BJ (cell line): Measurements from ENCODE around the gene KRT9. TPM values are rescaled to one million over a fixed set of nuclear protein-coding genes. Genes with fewer than 3 reads are reported as not detected.

Experiments
- CTCF ChIA-PET: fragments of 350-600 bp; formaldehyde crosslinking; extraction: SDS; loops from one replicate; lab custom pipeline; 2021; ENCODE audit warnings: antibody characterized with exemption, inconsistent platforms; lab: Yijun Ruan, JAX
- POLR2A ChIA-PET: fragments of 300-600 bp; sonication (Branson Sonifier 250); formaldehyde crosslinking; extraction: SDS; loops from one replicate; lab custom pipeline; 2021; ENCODE audit warnings: antibody characterized with exemption; lab: Charles Lee
- DNase-seq: peaks from one replicate; pipeline ENCODE4 v3.0.0-alpha.2; 2011; ENCODE audit warnings: low read depth
- H3K27me3 ChIP-seq: 2 replicates; pipeline ENCODE4 v1.6.0; 2011; ENCODE audit warnings: low read length; ENCODE audit not compliant: control insufficient read depth, insufficient read depth
- H3K36me3 ChIP-seq: 2 replicates; pipeline ENCODE4 v1.5.1; 2011; ENCODE audit warnings: low read length; ENCODE audit not compliant: control insufficient read depth, insufficient read depth
- H3K4me3 ChIP-seq: 2 replicates; pipeline ENCODE4 v1.5.1; 2011; ENCODE audit warnings: low read depth, mild to moderate bottlenecking, control low read depth, low read length
- CTCF ChIP-seq: IDR thresholded peaks from 2 replicates; pipeline ENCODE4 v1.5.1; 2011; ENCODE audit warnings: low read depth, mild to moderate bottlenecking, control low read depth, inconsistent platforms, low read length, moderate library complexity; ENCODE audit not compliant: insufficient read depth
- polyA plus RNA-seq: library from polyadenylated mRNA; depleted of rRNA; stranded (reverse); fragments of >200 nt; gene quantifications from 2 replicates; pipeline ENCODE4 v1.2.3, GENCODE V29; 2011

KRT9 gene
- polyA plus RNA-seq, 1 experiment = not detected

DNA sequence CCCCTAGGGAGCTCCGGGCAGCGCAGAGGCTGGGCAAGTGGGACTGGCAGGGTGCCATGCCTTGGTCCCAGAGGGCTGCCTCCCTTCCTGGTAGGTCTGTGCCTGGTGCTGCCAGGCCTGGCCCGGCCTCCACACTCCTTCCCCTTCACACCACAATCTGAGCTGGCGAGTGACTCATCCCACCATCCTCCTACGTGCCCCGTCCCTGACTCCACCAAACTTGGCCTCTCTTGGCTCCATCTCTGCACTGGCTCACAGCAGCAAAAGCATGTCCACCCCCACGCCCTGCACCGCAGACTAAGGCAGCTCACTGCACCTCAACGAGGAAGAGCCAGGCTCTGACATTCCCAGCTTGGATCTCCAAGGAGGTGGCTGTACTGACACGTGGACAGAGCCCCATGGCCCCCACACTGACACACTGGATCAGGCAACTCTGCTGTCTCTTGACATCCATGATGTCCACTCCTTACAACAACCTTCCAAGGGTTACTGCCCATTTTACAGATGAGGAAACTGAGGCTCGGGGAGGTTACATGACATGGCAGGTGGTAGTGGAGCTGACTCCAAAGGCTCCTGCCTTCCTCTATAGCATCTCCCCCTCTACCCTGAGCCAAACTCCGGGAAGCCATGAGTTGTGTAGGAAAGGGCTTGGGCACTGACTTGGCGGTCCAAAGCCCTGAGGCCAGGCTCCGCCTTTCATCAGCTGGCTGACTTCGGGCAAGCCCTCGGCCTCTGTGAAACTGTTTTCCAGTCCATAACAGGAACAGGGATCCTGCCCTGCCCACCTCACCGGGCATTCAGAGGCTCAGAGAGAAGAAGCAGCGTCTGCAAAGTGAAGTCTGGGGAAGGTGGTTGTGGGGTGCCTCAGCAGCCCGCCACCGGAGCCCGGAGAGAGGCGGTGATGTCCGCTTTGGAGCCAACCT, 23.7 kb downstream of the KRT9 start:
- DNase-seq = peak; percentile 92
- H3K27me3 ChIP-seq = no peaks in the 10 kb centered on the region
- ChIA-PET POLR2A (interaction anchor here (0.5 to 1.6 kb wide), 7 partner anchors 9 to 1127 kb away, joined by 3 to 12 read pairs (median 4); no protein-coding TSS in a partner anchor), CTCF (interaction anchor here (0.7 to 14.4 kb wide), 72 partner anchors 7 to 933 kb away, joined by 3 to 343 read pairs (median 5); partner anchors contain the start of genes EIF1, KRT19, KRT20 and KRT32)
- H3K4me3 ChIP-seq = no peak overlapping the region
- H3K36me3 ChIP-seq = no peaks in the 10 kb centered on the region
- no peak for TF ChIP-seq CTCF

DNA sequence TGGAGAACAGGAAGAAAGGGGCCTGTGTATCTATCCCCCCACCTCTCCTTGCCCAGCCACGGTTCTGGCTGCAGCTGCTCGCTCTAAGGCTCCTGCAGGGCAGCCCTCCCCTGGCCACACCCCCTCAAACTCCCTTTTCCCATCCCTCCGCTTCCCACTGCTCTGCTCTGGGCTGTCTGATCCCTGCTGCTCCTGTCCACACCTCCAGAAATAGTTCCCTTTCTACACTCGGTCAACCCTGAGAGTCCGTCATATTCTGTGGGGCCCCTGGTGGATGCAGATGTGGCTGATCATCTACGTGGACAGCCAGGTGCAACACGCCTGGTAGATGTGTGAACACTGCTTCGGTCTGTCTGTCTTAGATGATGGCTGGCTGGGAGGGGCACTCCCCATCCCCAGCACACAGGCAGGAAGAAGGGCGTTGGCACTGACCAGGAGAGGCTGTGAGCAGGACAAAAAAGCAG, 24.4 kb downstream of the KRT9 start:
- no peak for DNase-seq
- no peaks in the 10 kb centered on the region for H3K27me3 ChIP-seq
- ChIA-PET CTCF (interaction anchor here (0.7 to 14.4 kb wide), 23 partner anchors 12 to 740 kb away, joined by 3 to 343 read pairs (median 10); no protein-coding TSS in a partner anchor), POLR2A (interaction anchor here (0.5 to 1.2 kb wide), 6 partner anchors 9 to 1126 kb away, joined by 3 to 12 read pairs (median 4); no protein-coding TSS in a partner anchor)
- no peaks in the 10 kb centered on the region for H3K36me3 ChIP-seq
- no peak for TF ChIP-seq CTCF
- no peak overlapping the region for H3K4me3 ChIP-seq

DNA sequence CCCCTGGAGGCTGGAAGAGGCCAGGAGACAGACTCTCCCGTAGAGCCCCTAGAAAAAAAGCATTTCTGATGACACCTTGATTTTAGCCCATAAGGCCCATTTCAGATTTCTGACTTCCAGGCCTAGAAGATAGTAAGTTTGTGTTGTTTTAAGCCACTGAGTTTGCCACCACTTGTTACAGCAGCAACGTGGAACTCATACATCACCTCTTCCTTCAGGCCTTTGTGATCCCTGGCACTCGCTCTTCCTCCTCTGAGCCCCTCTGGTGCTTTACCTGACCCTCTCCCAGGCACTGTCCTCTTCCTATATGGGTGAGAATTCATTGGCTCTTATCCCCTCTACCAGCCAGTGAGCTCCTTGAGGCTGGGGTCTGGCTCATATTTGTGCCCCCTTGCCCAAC, 25.0 kb downstream of the KRT9 start:
- H3K36me3 ChIP-seq = no peaks in the 10 kb centered on the region
- POLR2A ChIA-PET = no interaction called here
- H3K4me3 ChIP-seq = no peak overlapping the region
- CTCF ChIA-PET = interaction anchor here (2.8 to 14.4 kb wide), 4 partner anchors 12 to 224 kb away, joined by 10 to 343 read pairs (median 137); no protein-coding TSS in a partner anchor
- no peak for DNase-seq
- no peaks in the 10 kb centered on the region for H3K27me3 ChIP-seq
- TF ChIP-seq CTCF = no peak

- no peaks in the 10 kb centered on the region for H3K27me3 ChIP-seq
- POLR2A ChIA-PET = no interaction called here
- H3K4me3 ChIP-seq = no peak overlapping the region
- no peak for DNase-seq
- CTCF ChIA-PET = interaction anchor here (10.5 kb wide), 1 partner anchor 118 kb away, joined by 243 read pairs; no protein-coding TSS in a partner anchor
- TF ChIP-seq CTCF = no peak
- no peaks in the 10 kb centered on the region for H3K36me3 ChIP-seq
These were observed 25.9 kb downstream of the KRT9 start for GRCh38 chr17:41545829-41546410.

DNA sequence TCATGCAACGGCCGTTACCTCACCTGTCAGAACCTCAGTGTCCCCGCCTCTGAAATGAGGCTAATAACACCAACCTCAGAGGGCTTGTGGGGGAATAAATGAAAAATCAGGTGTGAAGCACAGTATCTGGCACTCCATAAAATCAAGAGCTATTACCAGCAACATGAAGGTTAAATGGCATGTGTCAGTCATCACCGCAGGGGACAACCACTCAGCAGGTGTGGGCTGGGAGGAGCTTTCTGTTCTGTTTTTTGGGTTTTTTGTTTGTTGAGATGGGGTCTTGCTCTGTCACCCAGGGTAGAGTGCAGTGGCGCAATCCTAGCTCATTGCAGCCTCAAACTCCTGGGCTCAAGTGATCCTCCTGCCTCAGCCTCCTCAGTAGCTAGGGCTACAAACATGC, 26.9 kb downstream of the KRT9 start:
- CTCF ChIA-PET = interaction anchor here (0.8 to 1.3 kb wide), 6 partner anchors 14 to 688 kb away, joined by 3 to 7 read pairs (median 4); no protein-coding TSS in a partner anchor
- POLR2A ChIA-PET = no interaction called here
- TF ChIP-seq CTCF = no peak

More for the DNA sequence above, 26.9 kb downstream of the KRT9 start:
- no peak for DNase-seq
- H3K4me3 ChIP-seq = no peak overlapping the region
- H3K27me3 ChIP-seq = no peaks in the 10 kb centered on the region
- no peaks in the 10 kb centered on the region for H3K36me3 ChIP-seq
